ENCODE results near the gene SAMD5. TPM values are rescaled to one million over a fixed set of nuclear protein-coding genes. Genes with fewer than 3 reads are reported as not detected.

Gene SAMD5
- total RNA-seq, 1 experiment from 2014 or later: 4.0 TPM

GRCh38 chr6:147525519-147526209 lies 17.2 kb downstream of the SAMD5 start:
- no peaks in the 10 kb centered on the region for H3K27me3 ChIP-seq (ENCODE audit: insufficient read depth, low read length)
- TF ChIP-seq JUND (IDR thresholded peaks at IDR 0.05) (no peak), TCF7L2 (IDR thresholded peaks at IDR 0.05; ENCODE audit: borderline replicate concordance, extremely low read depth, insufficient read depth, insufficient read length) (no peak), ZNF274 (IDR thresholded peaks at IDR 0.05; ENCODE audit: low read depth, low read length) (no peak), POLR2AphosphoS5 (IDR thresholded peaks at IDR 0.05; ENCODE audit: low read depth, low read length) (no peak), ZBTB33 (IDR thresholded peaks at IDR 0.05; ENCODE audit: extremely low read depth, insufficient replicate concordance, low read length) (no peak), EZH2phosphoT487 (IDR thresholded peaks at IDR 0.05; ENCODE audit: borderline replicate concordance) (no peak), RAD21 (IDR thresholded peaks at IDR 0.05; ENCODE audit: low read depth) (no peak), SRF (IDR thresholded peaks at IDR 0.05; ENCODE audit: low read depth) (no peak), SIN3A (IDR thresholded peaks at IDR 0.05; ENCODE audit: low read depth) (no peak), EGR1 (IDR thresholded peaks at IDR 0.05; ENCODE audit: low read depth) (no peak), EZH2 (IDR thresholded peaks at IDR 0.05) (no peak), ZFX (IDR thresholded peaks at IDR 0.05) (no peak), YY1 (IDR thresholded peaks at IDR 0.05; ENCODE audit: extremely low read depth, insufficient replicate concordance, low read depth, low read length) (no peak), FOSL1 (IDR thresholded peaks at IDR 0.05; ENCODE audit: low read depth) (no peak), CBX3 (IDR thresholded peaks at IDR 0.05; ENCODE audit: low read depth) (no peak), CTCF (IDR thresholded peaks at IDR 0.05 in 2 of 3, conservative IDR thresholded peaks at IDR 0.05 in 1 of 3; ENCODE audit: borderline replicate concordance in 1 of 3, insufficient read depth in 1 of 3, low read depth in 2 of 3, low read length in 2 of 3) (no peak), REST (IDR thresholded peaks at IDR 0.05; ENCODE audit: low read depth) (no peak), SP1 (IDR thresholded peaks at IDR 0.05; ENCODE audit: low read depth) (no peak), ATF3 (IDR thresholded peaks at IDR 0.05) (no peak)
- TF ChIP-seq, protein P1, sequence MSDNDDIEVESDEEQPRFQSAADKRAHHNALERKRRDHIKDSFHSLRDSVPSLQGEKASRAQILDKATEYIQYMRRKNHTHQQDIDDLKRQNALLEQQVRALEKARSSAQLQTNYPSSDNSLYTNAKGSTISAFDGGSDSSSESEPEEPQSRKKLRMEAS (IDR thresholded peaks at IDR 0.05): no peak
- H3K4me1 ChIP-seq (ENCODE audit: control insufficient read depth in 1 of 2, insufficient read depth in 2 of 2, low read length in 2 of 2): no peaks in the 10 kb centered on the region
- H3K9me2 ChIP-seq (ENCODE audit: insufficient read depth): no peaks in the 10 kb centered on the region
- H3K36me3 ChIP-seq (ENCODE audit: control insufficient read depth in 1 of 2, insufficient read depth in 2 of 2, low read length in 2 of 2): no peaks in the 10 kb centered on the region
- no peak overlapping the region for H3K9ac ChIP-seq (ENCODE audit: low read length)
- no peak for ATAC-seq
- no peaks in the 10 kb centered on the region for H3K9me3 ChIP-seq (ENCODE audit: control insufficient read depth in 1 of 2, insufficient read depth in 1 of 2, low read depth in 1 of 2, low read length in 2 of 2)
- no TSS peak for BruUV-seq (replicated peaks)
- H4K20me1 ChIP-seq (ENCODE audit: insufficient read depth): no peaks in the 10 kb centered on the region
- RAD21 ChIA-PET (ENCODE audit: low non-redundant PET in 1 of 2, low total read pairs in 2 of 2, uncharacterized antibody in 2 of 2, unreplicated experiment in 2 of 2): no interaction called here
- CTCF ChIA-PET: no interaction called here
- no peak overlapping the region for H3K4me2 ChIP-seq (ENCODE audit: low read length)
- no peak overlapping the region for H3K27ac ChIP-seq (ENCODE audit: low read depth, low read length)
- no peak overlapping the region for H2AFZ ChIP-seq (ENCODE audit: low read depth, low read length, poor library complexity, severe bottlenecking)
- H3K4me3 ChIP-seq (replicated peaks in 1 of 2; ENCODE audit: low read depth in 1 of 2, low read length in 2 of 2): no peak overlapping the region
- POLR2A ChIA-PET: no interaction called here
- no peaks in the 10 kb centered on the region for H3K79me2 ChIP-seq (ENCODE audit: insufficient read depth, low read length)
- no peak for DNase-seq (ENCODE audit: low read depth, low spot score)
- intact Hi-C loops (cut with micrococcal nuclease): no loop called here
